Measurements from ENCODE around the gene RPS6KA2. TPM values are rescaled to one million over a fixed set of nuclear protein-coding genes. Genes with fewer than 3 reads are reported as not detected.

The RPS6KA2 gene
- total RNA-seq, 4 donors from 2014 or later, result 55.4 to 119 (median 76.4) TPM

DNA sequence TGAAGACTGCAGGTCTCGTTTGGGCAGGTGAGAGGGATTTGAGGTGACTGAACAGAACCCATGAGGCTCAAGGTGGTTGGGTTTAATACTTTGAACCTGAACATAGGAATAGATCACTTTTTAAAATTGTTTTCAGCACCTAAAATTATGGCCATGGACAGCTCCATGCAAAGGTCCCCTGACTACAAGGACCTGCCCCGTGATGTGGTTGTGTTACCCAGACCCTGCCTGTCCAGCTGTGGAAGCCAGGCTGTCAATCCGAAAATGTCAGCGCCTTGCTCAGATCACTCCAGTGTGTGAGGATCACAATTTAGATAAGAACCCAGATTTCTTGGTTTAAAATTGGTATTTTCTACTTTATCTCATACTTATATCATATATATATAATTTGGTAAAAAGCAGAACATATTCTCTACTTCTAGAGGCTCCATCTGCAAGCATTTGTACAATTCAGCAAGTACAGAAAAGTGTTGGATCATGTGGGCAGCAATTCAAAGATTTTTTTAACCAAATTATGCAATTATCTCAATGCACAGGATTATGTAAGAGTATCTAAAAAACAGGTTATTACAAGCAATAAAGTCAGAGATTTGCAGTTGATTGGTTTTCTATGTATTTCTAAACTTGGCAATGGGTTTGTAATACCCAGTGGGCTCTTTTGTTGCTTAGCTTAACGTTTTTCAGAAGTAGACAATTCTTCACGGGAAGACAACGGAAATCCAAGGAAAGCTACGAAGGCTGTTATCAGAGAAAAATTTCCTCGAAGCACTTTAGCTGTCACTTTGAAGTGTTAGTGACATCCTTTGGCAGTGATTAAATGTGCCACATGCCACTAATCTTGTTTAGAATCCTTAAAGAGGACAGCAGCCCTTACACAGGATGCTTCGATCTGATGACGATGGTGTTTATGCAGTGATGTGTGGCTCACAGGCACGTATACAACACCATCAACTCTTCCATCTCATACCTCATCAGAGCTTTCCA lies 24.1 kb upstream of the RPS6KA2 start:
- ATAC-seq, result no peak
- H3K27ac ChIP-seq, result no peak overlapping the region
- no peaks in the 10 kb centered on the region for H3K9me3 ChIP-seq
- no peaks in the 10 kb centered on the region for H3K27me3 ChIP-seq
- TF ChIP-seq EP300 (IDR thresholded peaks at IDR 0.05) (no peak), POLR2A (IDR thresholded peaks at IDR 0.05) (no peak), POLR2AphosphoS5 (IDR thresholded peaks at IDR 0.05) (no peak)
- TF ChIP-seq, protein P1, sequence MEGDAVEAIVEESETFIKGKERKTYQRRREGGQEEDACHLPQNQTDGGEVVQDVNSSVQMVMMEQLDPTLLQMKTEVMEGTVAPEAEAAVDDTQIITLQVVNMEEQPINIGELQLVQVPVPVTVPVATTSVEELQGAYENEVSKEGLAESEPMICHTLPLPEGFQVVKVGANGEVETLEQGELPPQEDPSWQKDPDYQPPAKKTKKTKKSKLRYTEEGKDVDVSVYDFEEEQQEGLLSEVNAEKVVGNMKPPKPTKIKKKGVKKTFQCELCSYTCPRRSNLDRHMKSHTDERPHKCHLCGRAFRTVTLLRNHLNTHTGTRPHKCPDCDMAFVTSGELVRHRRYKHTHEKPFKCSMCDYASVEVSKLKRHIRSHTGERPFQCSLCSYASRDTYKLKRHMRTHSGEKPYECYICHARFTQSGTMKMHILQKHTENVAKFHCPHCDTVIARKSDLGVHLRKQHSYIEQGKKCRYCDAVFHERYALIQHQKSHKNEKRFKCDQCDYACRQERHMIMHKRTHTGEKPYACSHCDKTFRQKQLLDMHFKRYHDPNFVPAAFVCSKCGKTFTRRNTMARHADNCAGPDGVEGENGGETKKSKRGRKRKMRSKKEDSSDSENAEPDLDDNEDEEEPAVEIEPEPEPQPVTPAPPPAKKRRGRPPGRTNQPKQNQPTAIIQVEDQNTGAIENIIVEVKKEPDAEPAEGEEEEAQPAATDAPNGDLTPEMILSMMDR (IDR thresholded peaks at IDR 0.05), result no peak
- no peaks in the 10 kb centered on the region for H3K36me3 ChIP-seq
- no peaks in the 10 kb centered on the region for H3K4me1 ChIP-seq
- H3K4me3 ChIP-seq, result no peak overlapping the region
- 82 to 92% methylated on average over 7 to 12 of the region's 12 CpGs for WGBS, 2 donors (ENCODE audit: low coverage in 1 of 2)

DNA sequence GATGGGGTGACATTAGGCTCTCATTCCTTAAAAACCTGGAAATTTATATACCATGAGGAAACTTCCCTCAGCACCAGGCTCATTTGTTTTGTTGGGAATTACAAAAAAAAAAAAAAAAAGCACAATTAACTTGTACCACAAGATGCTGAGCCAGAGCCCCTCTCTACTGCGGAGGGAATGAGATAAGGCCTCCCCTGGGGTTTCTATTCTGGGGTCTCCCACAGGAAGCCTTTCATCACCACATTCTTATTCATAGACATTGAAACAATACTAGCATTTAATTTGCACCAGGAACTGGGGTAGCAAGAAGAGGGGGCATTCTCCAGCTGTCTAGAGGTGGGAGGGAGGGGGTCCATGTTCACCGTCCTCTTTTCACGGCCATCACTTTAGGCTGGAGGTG lies 23.0 kb upstream of the RPS6KA2 start:
- 43 to 100% methylated on average over 1 to 3 of the region's 3 CpGs for WGBS, 2 donors (ENCODE audit: low coverage in 1 of 2)
- ATAC-seq, result no peak
- TF ChIP-seq, protein P1 (IDR thresholded peaks at IDR 0.05), result no peak
- TF ChIP-seq POLR2A (IDR thresholded peaks at IDR 0.05), result no peak
- TF ChIP-seq EP300 (IDR thresholded peaks at IDR 0.05), result no peak
- TF ChIP-seq POLR2AphosphoS5 (IDR thresholded peaks at IDR 0.05), result no peak

DNA sequence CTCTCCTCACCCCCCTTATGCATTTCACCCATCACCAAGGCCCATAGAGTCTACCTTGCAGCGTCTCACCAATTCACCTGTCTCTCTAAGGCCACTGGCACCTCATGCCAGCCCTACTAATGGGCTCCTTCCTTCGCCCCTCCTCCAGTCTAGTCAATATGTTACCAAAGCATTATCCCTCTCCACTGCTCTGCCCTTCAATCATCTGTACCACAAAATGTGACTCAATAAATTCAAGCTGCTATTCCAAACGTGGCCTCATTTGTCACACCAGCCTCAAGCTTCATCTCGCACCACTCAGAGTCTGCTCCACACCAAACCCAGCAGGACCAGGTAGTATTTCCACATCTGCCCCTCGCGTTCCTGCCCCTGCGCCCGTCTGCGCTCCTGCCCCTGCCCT lies 21.8 kb upstream of the RPS6KA2 start:
- Histone ChIP-seq H3K4me3 (no peak overlapping the region), H3K27me3 (no peaks in the 10 kb centered on the region), H3K36me3 (no peaks in the 10 kb centered on the region), H3K4me1 (no peaks in the 10 kb centered on the region), H3K27ac (no peak overlapping the region), H3K9me3 (peaks cover 0 to 2% (median 0%) of the 10 kb centered on the region in 3 donors)
- TF ChIP-seq POLR2AphosphoS5 (IDR thresholded peaks at IDR 0.05) (no peak), EP300 (IDR thresholded peaks at IDR 0.05) (no peak), POLR2A (IDR thresholded peaks at IDR 0.05) (no peak)
- TF ChIP-seq, protein P1 (IDR thresholded peaks at IDR 0.05), result no peak
- no peak for ATAC-seq
- WGBS, 2 donors (ENCODE audit: low coverage in 1 of 2), result 89 to 92% methylated on average over 9 of the region's 9 CpGs

More for the DNA sequence above, 23.0 kb upstream of the RPS6KA2 start:
- Histone ChIP-seq H3K9me3 (no peaks in the 10 kb centered on the region), H3K36me3 (no peaks in the 10 kb centered on the region), H3K27me3 (no peaks in the 10 kb centered on the region), H3K4me1 (no peaks in the 10 kb centered on the region), H3K27ac (no peak overlapping the region), H3K4me3 (no peak overlapping the region)

DNA sequence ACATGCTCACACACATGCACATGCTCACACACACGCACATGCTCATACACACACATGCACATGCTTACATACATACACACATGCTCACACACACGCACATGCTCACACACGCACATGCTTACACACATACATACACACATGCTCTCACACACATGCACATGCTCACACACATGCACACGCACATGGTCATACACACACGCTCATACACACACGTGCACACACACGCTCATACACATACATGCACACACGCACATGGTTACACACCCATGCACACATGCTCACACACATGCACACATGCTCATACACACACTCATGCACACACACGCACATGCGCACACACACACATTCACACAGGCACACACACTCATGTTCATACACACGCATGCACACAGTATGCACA lies 20.8 kb upstream of the RPS6KA2 start:
- Histone ChIP-seq H3K27ac (no peak overlapping the region), H3K36me3 (no peaks in the 10 kb centered on the region), H3K9me3 (peaks cover 0 to 8% (median 0%) of the 10 kb centered on the region in 3 donors), H3K4me3 (no peak overlapping the region), H3K27me3 (no peaks in the 10 kb centered on the region), H3K4me1 (no peaks in the 10 kb centered on the region)
- TF ChIP-seq, protein P1 (IDR thresholded peaks at IDR 0.05), result no peak
- TF ChIP-seq EP300 (IDR thresholded peaks at IDR 0.05) (no peak), POLR2AphosphoS5 (IDR thresholded peaks at IDR 0.05) (no peak), POLR2A (IDR thresholded peaks at IDR 0.05) (no peak)
- no peak for ATAC-seq
- WGBS, 2 donors (ENCODE audit: low coverage in 1 of 2), result 90 to 93% methylated on average over 8 to 10 of the region's 11 CpGs

DNA sequence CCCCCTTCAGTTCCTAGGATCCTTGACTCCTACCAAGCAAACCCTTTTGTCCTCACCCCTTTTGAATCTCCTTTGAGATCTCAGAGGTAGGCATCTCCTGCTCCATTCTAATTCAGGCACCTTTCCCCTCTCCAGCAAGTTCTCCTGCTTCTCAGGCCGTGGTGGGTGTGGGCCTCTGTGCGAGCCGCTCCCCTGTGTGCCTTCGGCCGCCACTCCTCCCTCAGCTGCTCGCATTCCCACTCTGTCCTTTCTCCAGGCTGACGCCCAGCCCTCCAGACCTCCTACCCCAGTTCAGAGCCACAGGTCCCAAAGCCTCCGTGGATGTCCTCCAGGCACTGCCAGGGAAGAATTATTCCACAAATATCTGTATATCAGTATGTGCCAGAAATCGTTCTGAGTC lies 19.7 kb upstream of the RPS6KA2 start:
- no peaks in the 10 kb centered on the region for H3K27me3 ChIP-seq
- H3K4me3 ChIP-seq, result no peak overlapping the region
- no peaks in the 10 kb centered on the region for H3K36me3 ChIP-seq
- no peak for ATAC-seq
- 87 to 90% methylated on average over 6 of the region's 9 CpGs for WGBS, 2 donors (ENCODE audit: low coverage in 1 of 2)
- H3K4me1 ChIP-seq, result no peaks in the 10 kb centered on the region
- no peak for TF ChIP-seq POLR2A (IDR thresholded peaks at IDR 0.05)
- TF ChIP-seq POLR2AphosphoS5 (IDR thresholded peaks at IDR 0.05), result no peak
- no peak for TF ChIP-seq EP300 (IDR thresholded peaks at IDR 0.05)
- TF ChIP-seq, protein P1 (IDR thresholded peaks at IDR 0.05), result no peak
- no peak overlapping the region for H3K27ac ChIP-seq
- H3K9me3 ChIP-seq, result peaks cover 0 to 8% (median 0%) of the 10 kb centered on the region in 3 donors

Data from gastroesophageal sphincter (tissue), 4 donors.